HG03565 (cell line): ENCODE results near the gene HDHD2.
A peak's percentile ranks its signal among the peaks of the same experiment; 100 is the strongest.

Experiments
- ATAC-seq: cut with Tn5 transposase; IDR thresholded peaks from one replicate; pipeline ENCODE4 v1.9.1; 2021; ENCODE audit warnings: mild to moderate bottlenecking, moderate library complexity; ENCODE audit not compliant: unreplicated experiment

Gene HDHD2

GRCh38 chr18:47149457-47150028, 757 bp downstream of the HDHD2 start:
- ATAC-seq = no peak

GRCh38 chr18:47146206-47146605, 4.1 kb downstream of the HDHD2 start:
- ATAC-seq = no peak

- no peak for ATAC-seq
Measured at GRCh38 chr18:47143899-47144485, 6.3 kb downstream of the HDHD2 start.

GRCh38 chr18:47143153-47143552, 7.1 kb downstream of the HDHD2 start:
- no peak for ATAC-seq

- no peak for ATAC-seq
Measured at GRCh38 chr18:47141289-47141688, 9.0 kb downstream of the HDHD2 start.

- ATAC-seq = no peak
Measured at GRCh38 chr18:47121146-47121545, 29.2 kb downstream of the HDHD2 start.

GRCh38 chr18:47120428-47120827, 29.9 kb downstream of the HDHD2 start:
- ATAC-seq = peak; percentile 97

- no peak for ATAC-seq
Measured at GRCh38 chr18:47118981-47119380, 31.3 kb downstream of the HDHD2 start.

- ATAC-seq = no peak
Measured at GRCh38 chr18:47115205-47115604, 35.1 kb downstream of the HDHD2 start.

- no peak for ATAC-seq
Measured at GRCh38 chr18:47113796-47114540, 36.3 kb downstream of the HDHD2 start.

GRCh38 chr18:47110492-47111274, 39.6 kb downstream of the HDHD2 start:
- no peak for ATAC-seq

- no peak for ATAC-seq
Measured at GRCh38 chr18:47109720-47110119, 40.6 kb downstream of the HDHD2 start.

- ATAC-seq = no peak
Measured at GRCh38 chr18:47108998-47109405, 41.3 kb downstream of the HDHD2 start.

GRCh38 chr18:47108373-47108772, 41.9 kb downstream of the HDHD2 start:
- ATAC-seq = no peak

GRCh38 chr18:47100212-47100831, 50.0 kb downstream of the HDHD2 start:
- ATAC-seq = no peak

GRCh38 chr18:47095810-47096209, 54.5 kb downstream of the HDHD2 start:
- ATAC-seq = no peak

- no peak for ATAC-seq
Measured at GRCh38 chr18:47087676-47088075, 62.6 kb downstream of the HDHD2 start.

- ATAC-seq = no peak
Measured at GRCh38 chr18:47081578-47081977, 68.7 kb downstream of the HDHD2 start.

- ATAC-seq = no peak
Measured at GRCh38 chr18:47080872-47081271, 69.4 kb downstream of the HDHD2 start.

- no peak for ATAC-seq
Measured at GRCh38 chr18:47077111-47077510, 73.2 kb downstream of the HDHD2 start.
